HepG2 (cell line): ENCODE results near the gene FCN1.

Source experiments
- CTCF ChIP-seq: sonication (generic); formaldehyde crosslinking; IDR thresholded peaks from 2 replicates; pipeline ENCODE4 v1.5.0; 2020; ENCODE audit warnings: mild to moderate bottlenecking, missing genetic modification reagents, moderate library complexity
- MXD1 ChIP-seq: sonication (generic); formaldehyde crosslinking; IDR thresholded peaks from 2 replicates; pipeline ENCODE4 v1.4.0; 2020; ENCODE audit warnings: mild to moderate bottlenecking, missing genetic modification reagents
- PHF8 ChIP-seq: sonication (generic); formaldehyde crosslinking; IDR thresholded peaks from 2 replicates; pipeline ENCODE4 v1.5.0; 2020; ENCODE audit warnings: missing genetic modification reagents
- POLR2A ChIP-seq, 2 experiments: IDR thresholded peaks; 2 replicates each; pipeline ENCODE4 v1.6.1; 2011; ENCODE audit warnings: low read depth in 2 of 2, low read length in 2 of 2, mild to moderate bottlenecking in 1 of 2, moderate library complexity in 1 of 2; ENCODE audit not compliant: insufficient read depth in 1 of 2
- PRMT3 ChIP-seq: sonication (generic); formaldehyde crosslinking; IDR thresholded peaks from 2 replicates; pipeline ENCODE4 v1.8.1; 2022; ENCODE audit warnings: low read depth, mild to moderate bottlenecking, moderate library complexity, missing genetic modification reagents, borderline replicate concordance
- SYNCRIP ChIP-seq: fragments of 200-400 bp; formaldehyde crosslinking; IDR thresholded peaks from 2 replicates; pipeline ENCODE4 v1.6.1; 2018; ENCODE audit warnings: mild to moderate bottlenecking, low read depth, low read length; ENCODE audit not compliant: insufficient read depth
- ZNF235 ChIP-seq: sonication (generic); formaldehyde crosslinking; IDR thresholded peaks from 2 replicates; pipeline ENCODE4 v1.8.1; 2023; ENCODE audit warnings: mild to moderate bottlenecking, missing genetic modification reagents, borderline replicate concordance
- ZNF709 ChIP-seq: sonication (generic); formaldehyde crosslinking; IDR thresholded peaks from 2 replicates; pipeline ENCODE4 v1.5.0; 2020; ENCODE audit warnings: mild to moderate bottlenecking, missing genetic modification reagents
- ZSCAN30 ChIP-seq: sonication (generic); formaldehyde crosslinking; IDR thresholded peaks from 2 replicates; pipeline ENCODE4 v1.5.0; 2020; ENCODE audit warnings: mild to moderate bottlenecking, missing genetic modification reagents
- TF ChIP-seq, protein P1 (sequence below): sonication (generic); formaldehyde crosslinking; conservative IDR thresholded peaks from 2 replicates; pipeline ENCODE4 v1.8.0; 2022; ENCODE audit warnings: low read depth, missing genetic modification reagents
- TF ChIP-seq, protein P2 (sequence below): sonication (generic); formaldehyde crosslinking; IDR thresholded peaks from 2 replicates; pipeline ENCODE4 v1.4.0; 2020; ENCODE audit warnings: low read depth, mild to moderate bottlenecking, missing genetic modification reagents

DNA sequence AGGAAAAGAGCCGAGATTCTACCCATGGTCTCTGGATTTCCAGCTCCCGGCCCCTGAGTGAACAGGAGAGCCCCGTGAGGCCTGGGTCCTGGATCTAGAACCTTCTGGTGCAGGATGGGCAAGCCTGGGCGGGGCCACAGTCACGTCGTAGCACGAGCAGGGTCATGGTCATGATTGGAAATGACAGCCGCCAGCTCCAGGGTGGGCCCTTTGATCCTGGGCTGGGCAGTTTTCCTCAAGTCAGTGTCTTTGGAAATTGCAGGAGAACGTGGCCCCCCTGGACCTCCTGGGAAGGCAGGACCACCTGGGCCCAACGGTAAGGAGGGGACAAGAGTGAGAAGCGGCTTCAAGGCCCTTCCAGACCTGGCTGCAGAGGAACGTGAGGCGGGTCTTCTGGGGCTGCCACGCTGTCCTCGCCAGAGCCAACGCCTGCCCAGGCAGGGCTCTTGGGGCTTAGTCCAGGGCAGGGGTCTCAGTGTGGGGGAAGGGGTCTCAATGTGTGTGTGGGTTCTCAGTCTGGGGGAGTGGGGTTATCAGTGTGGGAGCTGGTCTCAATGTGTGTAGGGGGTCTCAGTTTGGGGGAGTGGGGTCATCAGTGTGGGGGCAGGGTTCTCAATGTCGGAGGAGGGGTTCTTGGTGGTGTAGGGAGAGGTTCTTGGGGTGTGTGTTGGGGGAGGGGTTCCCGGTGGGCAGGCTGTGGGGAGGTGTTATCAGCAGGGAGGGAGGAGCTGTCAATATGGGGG is 34.5 kb downstream of the FCN1 start:
- TF ChIP-seq ZNF235 (CRISPR knock-in tag) (no peak), CTCF (no peak), ZSCAN30 (no peak), PRMT3 (no peak), PHF8 (no peak), ZNF709 (CRISPR knock-in tag) (no peak), MXD1 (CRISPR knock-in tag) (no peak), SYNCRIP (no peak), POLR2A (IDR thresholded peaks at IDR 0.05; ENCODE audit: insufficient read depth in 1 of 2, low read depth in 2 of 2, low read length in 2 of 2) (no peak)
- TF ChIP-seq, protein P1, sequence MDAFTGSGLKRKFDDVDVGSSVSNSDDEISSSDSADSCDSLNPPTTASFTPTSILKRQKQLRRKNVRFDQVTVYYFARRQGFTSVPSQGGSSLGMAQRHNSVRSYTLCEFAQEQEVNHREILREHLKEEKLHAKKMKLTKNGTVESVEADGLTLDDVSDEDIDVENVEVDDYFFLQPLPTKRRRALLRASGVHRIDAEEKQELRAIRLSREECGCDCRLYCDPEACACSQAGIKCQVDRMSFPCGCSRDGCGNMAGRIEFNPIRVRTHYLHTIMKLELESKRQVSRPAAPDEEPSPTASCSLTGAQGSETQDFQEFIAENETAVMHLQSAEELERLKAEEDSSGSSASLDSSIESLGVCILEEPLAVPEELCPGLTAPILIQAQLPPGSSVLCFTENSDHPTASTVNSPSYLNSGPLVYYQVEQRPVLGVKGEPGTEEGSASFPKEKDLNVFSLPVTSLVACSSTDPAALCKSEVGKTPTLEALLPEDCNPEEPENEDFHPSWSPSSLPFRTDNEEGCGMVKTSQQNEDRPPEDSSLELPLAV (CRISPR knock-in tag), result no peak
- TF ChIP-seq, protein P2, sequence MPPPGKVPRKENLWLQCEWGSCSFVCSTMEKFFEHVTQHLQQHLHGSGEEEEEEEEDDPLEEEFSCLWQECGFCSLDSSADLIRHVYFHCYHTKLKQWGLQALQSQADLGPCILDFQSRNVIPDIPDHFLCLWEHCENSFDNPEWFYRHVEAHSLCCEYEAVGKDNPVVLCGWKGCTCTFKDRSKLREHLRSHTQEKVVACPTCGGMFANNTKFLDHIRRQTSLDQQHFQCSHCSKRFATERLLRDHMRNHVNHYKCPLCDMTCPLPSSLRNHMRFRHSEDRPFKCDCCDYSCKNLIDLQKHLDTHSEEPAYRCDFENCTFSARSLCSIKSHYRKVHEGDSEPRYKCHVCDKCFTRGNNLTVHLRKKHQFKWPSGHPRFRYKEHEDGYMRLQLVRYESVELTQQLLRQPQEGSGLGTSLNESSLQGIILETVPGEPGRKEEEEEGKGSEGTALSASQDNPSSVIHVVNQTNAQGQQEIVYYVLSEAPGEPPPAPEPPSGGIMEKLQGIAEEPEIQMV (CRISPR knock-in tag), result no peak
